Ishikawa (cell line): ENCODE results near the gene GNB5.

Experiments used
- CEBPB ChIP-seq: IDR thresholded peaks from 2 replicates; pipeline ENCODE4 v1.6.1; 2012
- EGR1 ChIP-seq: IDR thresholded peaks from 2 replicates; pipeline ENCODE4 v1.6.1; 2012
- EP300 ChIP-seq: IDR thresholded peaks from 2 replicates; pipeline ENCODE4 v1.6.1; 2012; ENCODE audit warnings: borderline replicate concordance
- FOXM1 ChIP-seq: IDR thresholded peaks from 2 replicates; pipeline ENCODE4 v1.6.1; 2012; ENCODE audit warnings: low read depth, borderline replicate concordance
- RAD21 ChIP-seq: IDR thresholded peaks from 2 replicates; pipeline ENCODE4 v1.6.1; 2012; ENCODE audit warnings: low read depth
- YY1 ChIP-seq: IDR thresholded peaks from 2 replicates; pipeline ENCODE4 v1.6.1; 2012; ENCODE audit warnings: low read depth
- ZBTB7A ChIP-seq: IDR thresholded peaks from 2 replicates; pipeline ENCODE4 v1.6.1; 2012; ENCODE audit warnings: low read depth
- TF ChIP-seq, protein P1 (sequence below): IDR thresholded peaks from 2 replicates; pipeline ENCODE4 v1.6.1; 2012

DNA sequence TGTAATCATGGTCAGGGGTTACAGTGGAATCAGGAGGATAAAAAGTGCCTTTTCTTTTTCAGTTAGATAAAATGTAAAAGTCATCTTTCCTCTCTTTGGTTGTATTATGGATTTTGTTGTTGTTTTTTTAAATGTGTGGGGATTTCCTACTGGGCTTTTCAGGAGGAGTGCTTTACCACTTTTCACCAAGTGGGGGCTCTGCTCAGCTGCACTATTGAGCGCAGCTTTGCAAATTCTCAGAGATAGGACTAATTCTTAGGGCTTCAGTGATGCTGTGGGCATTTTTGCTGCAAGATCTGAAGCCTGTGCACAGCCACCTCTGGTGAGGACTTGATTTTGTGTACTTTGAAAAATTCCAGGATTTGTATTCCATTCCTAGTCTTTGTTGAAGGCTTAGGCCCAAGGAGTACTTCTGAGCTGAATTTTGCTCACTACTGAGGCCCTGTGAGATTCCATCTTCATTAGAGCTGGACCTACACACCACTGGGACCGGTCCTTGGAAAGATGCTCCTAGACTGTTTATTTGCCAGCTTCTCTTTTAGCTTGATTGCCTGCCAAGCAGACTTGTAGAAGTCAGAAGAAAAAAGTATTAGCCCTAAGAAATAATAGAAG is 7.5 kb downstream of the GNB5 start:
- TF ChIP-seq CEBPB (no peak), EP300 (no peak), EGR1 (no peak), RAD21 (peak; percentile 33; the same call in 1 of the 2 replicates), FOXM1 (no peak), ZBTB7A (no peak), YY1 (no peak)
- TF ChIP-seq, protein P1, sequence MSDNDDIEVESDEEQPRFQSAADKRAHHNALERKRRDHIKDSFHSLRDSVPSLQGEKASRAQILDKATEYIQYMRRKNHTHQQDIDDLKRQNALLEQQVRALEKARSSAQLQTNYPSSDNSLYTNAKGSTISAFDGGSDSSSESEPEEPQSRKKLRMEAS: no peak
